HG03520 (cell line): ENCODE measurements around the gene AOPEP.

Experiments used
- ATAC-seq: cut with Tn5 transposase; IDR thresholded peaks from one replicate; pipeline ENCODE4 v1.9.1; 2021; ENCODE audit warnings: mild to moderate bottlenecking, moderate library complexity; ENCODE audit not compliant: unreplicated experiment

The AOPEP gene

DNA sequence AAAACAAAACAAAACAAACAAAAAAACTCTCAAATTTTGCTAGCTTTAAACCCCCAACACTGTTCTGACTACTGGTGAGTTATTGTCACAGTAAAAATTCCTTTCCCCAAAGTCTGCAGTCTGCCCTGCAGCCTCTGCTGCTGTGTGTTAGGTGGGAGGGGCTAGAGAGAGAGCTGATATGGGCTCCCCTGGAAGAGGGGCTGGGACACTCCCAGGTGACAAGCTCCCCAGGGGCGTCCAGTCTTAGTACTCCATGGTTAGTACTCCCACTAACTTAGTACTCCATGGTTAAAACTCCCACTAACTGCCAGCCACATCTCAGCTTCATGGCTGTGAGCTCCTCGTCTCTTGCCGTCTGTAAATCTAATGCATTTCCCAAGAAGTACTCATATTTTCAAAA is 399.2 kb downstream of the AOPEP start:
- no peak for ATAC-seq

DNA sequence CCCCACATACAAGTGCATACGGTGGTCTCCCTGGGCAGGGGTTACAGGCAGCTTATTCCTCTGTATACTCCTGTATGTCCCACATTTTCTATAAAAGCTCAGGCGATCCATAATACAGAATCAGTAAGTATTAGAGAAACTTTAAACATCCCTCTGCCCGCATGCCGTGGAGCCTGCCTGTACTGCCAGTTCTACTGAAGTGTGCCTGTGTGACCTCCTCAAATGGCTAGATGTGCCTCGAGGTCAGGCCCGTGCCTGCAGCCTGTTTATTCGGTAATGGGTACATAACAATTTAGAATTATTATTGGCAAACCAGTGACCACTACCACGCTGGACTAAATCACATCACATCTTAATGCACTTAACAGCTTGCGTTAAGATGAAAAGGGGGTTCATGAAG is 400.2 kb downstream of the AOPEP start:
- ATAC-seq, result no peak

DNA sequence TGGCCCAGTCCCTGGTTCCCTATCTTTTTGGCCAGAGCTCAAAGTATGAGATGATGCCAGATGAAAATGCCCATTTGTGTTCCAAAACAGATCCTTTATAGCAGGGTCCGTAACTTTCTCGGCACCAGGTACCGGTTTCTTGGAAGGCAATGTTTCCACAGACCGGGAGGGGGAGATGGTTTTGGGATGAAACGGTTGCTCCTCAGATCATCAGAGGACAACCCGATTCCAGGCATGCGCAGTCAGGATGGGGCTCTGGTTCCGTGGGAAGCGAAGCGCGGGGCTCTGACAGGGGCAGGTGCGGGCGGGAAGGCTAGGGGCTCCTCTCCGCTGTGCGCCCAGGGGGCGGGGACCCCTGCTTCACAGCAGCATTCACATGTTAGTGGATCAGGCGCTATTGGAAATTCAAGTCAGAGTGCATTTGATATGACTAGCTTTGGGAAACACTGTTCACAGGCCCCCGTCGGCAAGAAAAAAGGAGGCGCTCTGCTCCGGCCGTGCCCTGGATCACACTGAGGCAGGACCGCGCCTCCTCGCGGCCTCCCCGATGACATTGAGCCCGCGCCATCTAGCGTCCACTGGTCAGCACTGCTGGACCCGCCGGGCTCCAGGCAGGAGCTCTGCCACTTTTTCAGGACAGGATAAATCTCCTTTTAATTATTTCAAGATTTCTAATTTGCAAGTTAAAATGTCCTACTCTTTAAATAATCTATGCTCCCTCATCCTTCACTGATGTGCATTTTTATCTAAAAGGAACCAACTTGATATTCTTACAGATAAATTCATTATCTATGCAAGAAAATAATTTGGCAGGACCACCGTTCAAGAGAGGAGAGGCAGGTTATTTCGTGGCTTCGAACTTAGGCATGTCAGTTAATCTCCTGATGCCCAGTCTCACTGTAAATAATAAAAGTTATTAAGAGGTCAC is 401.0 kb downstream of the AOPEP start:
- ATAC-seq, result no peak

DNA sequence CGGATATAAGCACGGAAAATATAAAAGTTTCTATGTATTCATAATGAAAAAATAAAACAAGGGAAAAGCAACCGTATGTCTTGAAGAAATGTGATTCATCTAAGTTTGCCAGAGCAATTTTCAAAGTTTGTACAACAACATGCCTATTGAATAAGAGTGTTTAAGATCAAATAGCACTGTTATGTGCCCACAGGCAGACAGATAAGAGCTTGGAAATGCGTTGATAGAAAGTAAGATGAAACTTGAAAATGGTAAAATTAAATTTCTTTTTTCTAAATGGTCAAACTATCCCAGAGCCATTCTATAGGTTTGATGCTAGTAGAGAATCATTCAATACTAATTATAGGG is 401.7 kb downstream of the AOPEP start:
- ATAC-seq, result no peak

DNA sequence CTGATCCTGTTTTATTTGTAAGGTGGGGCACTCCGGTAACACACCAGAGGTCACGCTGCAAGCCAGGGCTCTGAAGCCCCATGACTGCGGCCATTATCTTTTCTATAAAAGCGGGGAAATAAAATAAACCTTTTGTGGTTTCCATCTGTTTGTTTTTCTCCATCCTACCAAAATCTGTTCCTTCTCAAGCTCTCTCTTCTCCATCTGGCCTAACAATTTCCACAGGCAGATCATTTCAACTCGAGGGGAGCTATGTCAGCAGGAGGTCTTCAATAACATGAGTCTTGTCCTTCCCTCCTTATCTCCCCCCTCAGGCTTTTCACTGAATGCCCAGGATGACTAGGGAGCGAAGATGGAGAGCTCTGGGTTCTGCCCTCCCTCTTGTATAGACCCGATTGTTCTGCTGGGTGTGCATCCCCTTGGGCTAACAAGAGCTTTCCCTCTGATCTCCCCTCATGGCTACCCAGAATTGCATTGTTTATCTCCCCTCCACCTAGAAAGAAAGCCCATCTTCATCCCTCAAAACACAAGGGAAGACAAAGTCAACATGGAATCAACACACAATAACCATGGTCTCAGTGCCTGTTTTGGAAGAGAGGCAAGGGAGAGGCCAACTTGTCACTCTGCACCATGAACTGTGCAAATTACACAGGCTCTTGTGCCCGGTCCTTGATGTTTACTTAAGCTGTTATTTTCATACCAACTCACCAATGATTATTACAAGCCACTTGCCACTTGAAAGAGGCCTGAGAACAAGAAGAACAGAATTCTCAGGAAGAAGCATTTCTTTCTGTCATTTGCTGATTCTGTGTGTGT is 403.2 kb downstream of the AOPEP start:
- no peak for ATAC-seq

DNA sequence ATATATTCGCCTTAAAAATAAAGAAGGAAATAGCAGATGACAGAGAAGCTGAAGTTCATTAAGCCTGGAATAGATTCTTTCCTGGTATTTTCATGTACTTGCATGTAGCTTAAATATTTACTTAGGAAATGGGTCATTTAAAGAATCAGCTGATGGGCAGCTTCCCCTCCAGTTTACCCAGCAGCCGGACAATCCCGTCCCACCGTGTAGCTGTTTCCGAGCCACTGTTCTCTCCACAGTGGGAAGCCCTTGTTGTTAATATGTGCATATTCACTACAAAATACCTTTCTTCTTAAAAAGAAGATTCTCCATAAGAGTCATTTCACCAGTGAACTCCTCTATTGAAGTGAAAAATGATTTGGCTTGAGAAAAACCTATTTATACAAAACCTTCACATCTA is 404.0 kb downstream of the AOPEP start:
- no peak for ATAC-seq

DNA sequence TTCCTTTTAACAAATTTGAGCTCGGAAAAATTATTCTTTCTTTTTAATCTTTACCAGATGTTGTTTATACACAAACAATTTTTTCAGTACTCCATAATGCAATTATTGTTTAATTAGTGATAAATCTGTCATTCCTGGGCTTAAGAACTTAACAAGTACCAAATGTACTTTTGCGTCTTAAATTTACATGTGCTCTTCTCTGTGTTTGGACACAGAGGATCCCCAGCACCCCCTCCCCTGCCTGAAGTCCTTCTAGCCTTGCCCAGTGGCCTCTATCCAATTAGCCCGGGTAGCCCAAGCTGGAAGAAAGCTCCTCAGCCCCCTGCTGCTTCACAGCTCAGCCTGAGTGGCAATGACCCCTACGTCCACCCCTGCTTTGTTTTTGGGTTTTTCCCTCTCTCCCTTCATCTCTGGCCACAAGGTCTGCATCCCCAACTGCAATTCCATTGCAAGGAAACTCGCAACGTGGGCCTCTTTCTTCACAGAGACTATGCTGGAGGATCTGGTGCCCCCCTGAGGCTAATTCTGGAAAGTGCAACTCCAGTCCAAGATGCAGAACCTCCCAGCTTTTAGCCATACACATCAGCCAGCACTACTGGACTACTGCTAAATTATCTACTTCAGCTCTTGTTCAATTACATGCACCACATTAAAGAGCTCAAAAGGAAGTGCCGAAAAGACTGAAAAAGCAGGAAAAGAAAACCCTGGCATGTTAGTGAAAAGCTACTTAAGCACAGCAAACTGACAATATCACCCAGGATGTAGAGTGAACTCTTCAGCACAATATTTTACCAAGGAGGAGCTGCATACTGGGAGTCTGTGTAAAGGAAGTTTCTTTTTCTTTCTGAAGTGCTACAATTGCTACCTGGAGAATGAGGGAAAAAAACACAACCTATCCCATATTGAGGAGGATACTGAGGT is 404.8 kb downstream of the AOPEP start:
- ATAC-seq, result no peak

DNA sequence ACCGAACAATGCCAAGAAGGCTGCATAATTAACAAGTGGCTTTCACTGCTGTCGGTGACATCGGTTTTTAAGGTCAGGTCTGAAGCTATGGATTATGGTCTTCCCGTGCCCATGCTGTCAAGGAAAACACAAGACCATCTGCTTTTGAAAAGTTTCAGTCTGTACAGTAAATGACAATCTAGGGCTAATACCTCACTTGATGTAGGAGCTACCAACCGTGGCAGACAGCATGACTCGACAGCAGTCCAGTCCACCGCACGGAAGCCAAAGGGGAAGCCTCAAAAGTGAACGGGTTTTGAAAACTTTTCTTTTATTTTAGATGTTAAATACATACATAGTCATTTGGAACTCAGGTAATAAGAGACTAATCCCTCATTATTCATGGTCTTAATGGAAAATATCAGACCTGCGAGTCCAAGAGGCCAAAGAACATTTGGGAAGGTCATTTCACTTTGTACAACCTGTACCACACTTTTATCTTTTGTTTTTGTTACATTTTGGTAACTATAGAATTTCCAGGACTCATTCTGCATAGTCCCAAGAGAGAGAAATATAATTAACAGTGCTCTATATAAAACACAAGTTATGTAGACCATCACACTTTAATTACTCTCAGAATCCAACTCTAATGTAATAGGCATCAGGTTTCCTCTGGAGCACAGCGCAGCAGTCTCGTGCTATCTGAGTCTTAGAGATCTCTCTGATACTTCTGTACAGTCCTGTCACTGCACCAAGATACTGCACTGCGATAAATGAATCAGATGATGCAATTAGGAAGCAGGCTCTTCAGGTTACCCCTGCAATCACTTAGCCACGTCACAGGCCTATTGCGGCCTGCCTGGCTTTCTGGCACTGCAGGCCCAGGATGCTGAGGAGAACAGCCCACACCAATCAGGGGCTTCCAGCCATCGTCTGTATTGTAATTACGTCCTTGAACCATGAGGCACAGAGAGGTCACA is 406.1 kb downstream of the AOPEP start:
- ATAC-seq, result no peak

DNA sequence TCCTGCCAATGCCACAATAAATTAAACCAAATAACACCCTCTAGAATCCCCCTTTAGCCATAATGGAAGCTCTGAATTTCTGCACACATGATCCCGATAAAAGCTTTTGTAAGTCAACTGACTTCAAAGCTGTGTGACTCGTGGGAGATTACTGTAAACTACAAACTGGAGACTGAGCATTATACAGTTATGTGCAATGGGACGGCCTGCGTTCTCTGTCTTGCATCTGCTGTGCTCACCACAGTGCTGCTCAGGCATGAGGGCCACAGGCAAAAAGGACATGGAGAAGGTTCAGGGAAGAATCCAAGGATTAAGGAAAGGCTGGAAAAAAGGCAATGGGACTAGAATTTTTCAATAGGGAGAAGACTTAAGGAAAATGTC is 406.8 kb downstream of the AOPEP start:
- ATAC-seq, result no peak

DNA sequence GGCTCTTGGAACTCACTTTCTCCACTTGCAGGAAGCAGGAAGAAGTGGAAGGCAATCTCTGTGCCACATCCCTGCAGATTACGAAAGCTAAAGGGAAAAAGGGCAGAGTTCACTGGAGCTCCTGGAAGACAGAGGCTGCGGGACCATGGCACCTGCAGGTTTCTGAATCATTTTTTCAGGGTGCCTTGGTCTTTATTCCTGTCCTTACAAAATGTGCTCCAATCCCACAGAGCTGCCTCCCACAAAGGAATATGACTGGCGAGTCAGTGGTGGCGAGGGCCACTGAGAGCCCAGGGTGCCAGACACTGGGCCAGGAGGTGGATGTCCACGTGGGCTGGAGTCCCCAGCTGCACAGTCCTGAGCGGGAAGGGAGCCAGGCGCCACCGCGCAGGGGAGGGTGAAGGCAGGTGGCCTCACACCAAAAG is 408.0 kb downstream of the AOPEP start:
- no peak for ATAC-seq

DNA sequence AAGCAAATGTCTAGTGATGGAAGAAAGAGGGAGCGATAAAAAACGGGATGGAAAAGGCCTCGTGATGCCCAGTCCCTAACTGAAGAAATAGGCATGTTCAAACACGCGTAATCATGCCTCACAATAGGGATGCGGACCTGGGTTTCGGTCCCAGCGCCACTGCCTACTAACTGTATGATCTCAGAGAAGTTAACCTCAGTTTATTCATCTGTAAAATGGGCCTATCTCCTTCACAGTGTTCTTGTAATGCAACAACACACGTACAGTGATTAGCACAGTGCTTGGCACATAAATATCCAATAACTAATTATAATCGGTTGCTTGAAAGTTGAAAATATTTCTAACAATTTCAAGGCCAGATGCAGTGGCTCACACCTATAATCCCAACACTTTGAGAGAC is 409.3 kb downstream of the AOPEP start:
- no peak for ATAC-seq
